Mesenchymal stem cell (in vitro differentiated cells and primary cell): ENCODE measurements around the gene PLCXD3.
A peak's percentile ranks its signal among the peaks of the same experiment; 100 is the strongest.

Experiments
- DNase-seq: peaks from one replicate; pipeline ENCODE4 v3.0.0-alpha.2; 2013
- H2AFZ ChIP-seq: one replicate; pipeline ENCODE4 v1.6.1; 2013; ENCODE audit warnings: low read depth, mild to moderate bottlenecking, control low read depth, inconsistent platforms, low read length, moderate library complexity
- H2AK5ac ChIP-seq: 2 replicates; pipeline ENCODE4 v1.6.1; 2013; ENCODE audit warnings: low read length, moderate library complexity, mild to moderate bottlenecking, inconsistent platforms; ENCODE audit not compliant: severe bottlenecking
- H2BK120ac ChIP-seq: one replicate; pipeline ENCODE4 v1.6.1; 2013; ENCODE audit warnings: low read depth, mild to moderate bottlenecking, inconsistent platforms, low read length, moderate library complexity
- H2BK12ac ChIP-seq, 2 experiments: one replicate each; pipeline ENCODE4 v1.6.1; 2013; ENCODE audit warnings: inconsistent platforms in 2 of 2, low read length in 2 of 2, mild to moderate bottlenecking in 2 of 2, moderate library complexity in 2 of 2, control low read depth in 1 of 2
- H2BK15ac ChIP-seq: one replicate; pipeline ENCODE4 v1.6.1; 2013; ENCODE audit warnings: mild to moderate bottlenecking, low read depth, inconsistent platforms; ENCODE audit not compliant: poor library complexity, severe bottlenecking
- H2BK5ac ChIP-seq: 2 replicates; pipeline ENCODE4 v1.6.1; 2013; ENCODE audit warnings: low read depth, mild to moderate bottlenecking, low read length, control low read depth, inconsistent platforms; ENCODE audit not compliant: poor library complexity, severe bottlenecking
- H3K14ac ChIP-seq, 2 experiments: one replicate each; pipeline ENCODE4 v1.6.1; 2013; ENCODE audit warnings: inconsistent platforms in 2 of 2, low read length in 2 of 2, control low read depth in 1 of 2, mild to moderate bottlenecking in 1 of 2, moderate library complexity in 1 of 2
- H3K18ac ChIP-seq, 2 experiments: one replicate each; pipeline ENCODE4 v1.6.1; 2013; ENCODE audit warnings: inconsistent platforms in 2 of 2, low read length in 2 of 2, control low read depth in 1 of 2, low read depth in 1 of 2, mild to moderate bottlenecking in 1 of 2
- H3K23ac ChIP-seq, 2 experiments: one replicate each; pipeline ENCODE4 v1.6.1; 2013; ENCODE audit warnings: inconsistent platforms in 2 of 2, low read length in 2 of 2, mild to moderate bottlenecking in 2 of 2, moderate library complexity in 2 of 2, control low read depth in 1 of 2
- H3K27ac ChIP-seq: 2 replicates; pipeline ENCODE4 v1.5.1; 2013; ENCODE audit warnings: mild to moderate bottlenecking, moderate library complexity, low read length, control low read depth, inconsistent platforms; ENCODE audit not compliant: poor library complexity, severe bottlenecking
- H3K27me3 ChIP-seq, 2 experiments: 2 replicates each; pipeline versions ENCODE4 v1.6.1 to v1.7.0; 2013; ENCODE audit warnings: low read length in 2 of 2, mild to moderate bottlenecking in 2 of 2, moderate library complexity in 2 of 2, control low read depth in 1 of 2, inconsistent platforms in 1 of 2; ENCODE audit not compliant: control insufficient read depth in 1 of 2, insufficient read depth in 1 of 2
- H3K36me3 ChIP-seq, 2 experiments: 2 replicates each; pipeline versions ENCODE4 v1.6.1 to v1.7.0; 2013; ENCODE audit warnings: low read length in 2 of 2, control low read depth in 1 of 2, inconsistent platforms in 1 of 2, low read depth in 1 of 2, mild to moderate bottlenecking in 1 of 2; ENCODE audit not compliant: insufficient read depth in 2 of 2, control insufficient read depth in 1 of 2
- H3K4ac ChIP-seq, 2 experiments: one replicate each; pipeline ENCODE4 v1.6.1; 2013; ENCODE audit warnings: inconsistent platforms in 2 of 2, low read length in 2 of 2, mild to moderate bottlenecking in 2 of 2, moderate library complexity in 2 of 2, control low read depth in 1 of 2, low read depth in 1 of 2
- H3K4me1 ChIP-seq: 2 replicates; pipeline ENCODE4 v1.6.1; 2013; ENCODE audit warnings: low read depth, low read length, control low read depth; ENCODE audit not compliant: control insufficient read depth, insufficient read depth
- H3K4me2 ChIP-seq: 2 replicates; pipeline ENCODE4 v1.6.1; 2013; ENCODE audit warnings: low read length, mild to moderate bottlenecking, inconsistent platforms; ENCODE audit not compliant: poor library complexity, severe bottlenecking
- H3K4me3 ChIP-seq, 2 experiments: 2 replicates each; pipeline versions ENCODE4 v1.5.1 to v1.7.0; 2013; ENCODE audit warnings: low read length in 2 of 2, mild to moderate bottlenecking in 2 of 2, control low read depth in 1 of 2, low read depth in 1 of 2; ENCODE audit not compliant: insufficient read depth in 1 of 2
- H3K79me1 ChIP-seq: replicated peaks from 2 replicates; pipeline ENCODE4 v1.6.1; 2013; ENCODE audit warnings: mild to moderate bottlenecking, control low read depth, low read length, inconsistent platforms; ENCODE audit not compliant: poor library complexity, severe bottlenecking
- H3K9ac ChIP-seq: 2 replicates; pipeline ENCODE4 v1.7.0; 2013; ENCODE audit warnings: mild to moderate bottlenecking, low read length, moderate library complexity
- H3K9me3 ChIP-seq: 2 replicates; pipeline ENCODE4 v1.7.0; 2013; ENCODE audit warnings: mild to moderate bottlenecking, low read length; ENCODE audit not compliant: control insufficient read depth
- H4K8ac ChIP-seq: one replicate; pipeline ENCODE4 v1.6.1; 2013; ENCODE audit warnings: inconsistent platforms, mild to moderate bottlenecking, low read length, moderate library complexity
- H4K91ac ChIP-seq: one replicate; pipeline ENCODE4 v1.6.1; 2013; ENCODE audit warnings: mild to moderate bottlenecking, low read length, inconsistent platforms
- WGBS: methylation state at CpG from one replicate; pipeline ENCODE4 v1.1.7; 2013; ENCODE audit warnings: mixed read lengths; 5-methylcytosine and 5-hydroxymethylcytosine counted together

Gene PLCXD3

DNA sequence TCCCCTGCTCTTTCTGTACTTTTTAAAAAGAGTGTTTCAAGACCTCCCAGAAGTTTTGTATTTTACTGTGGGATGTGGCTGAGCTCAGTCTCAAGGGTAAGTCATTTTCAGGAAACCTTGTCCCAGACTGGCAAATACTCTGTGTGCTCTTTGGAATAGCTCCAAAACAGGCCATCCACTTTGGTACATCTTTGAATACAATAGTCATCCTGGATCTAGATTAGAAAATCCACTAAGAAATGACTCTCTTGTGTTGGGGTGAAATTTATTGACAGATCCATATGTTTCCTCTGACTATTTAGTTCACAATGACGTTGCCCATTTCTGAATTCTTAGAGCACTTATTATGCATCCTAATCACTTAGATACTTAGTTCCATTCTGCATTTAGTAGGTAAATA, 95.2 kb downstream of the PLCXD3 start:
- H4K91ac ChIP-seq = no peak overlapping the region
- H3K9ac ChIP-seq = no peak overlapping the region
- H3K4me1 ChIP-seq = no peaks in the 10 kb centered on the region
- no peak overlapping the region for H4K8ac ChIP-seq
- H3K18ac ChIP-seq = no peak overlapping the region
- no peak overlapping the region for H2BK12ac ChIP-seq
- H2BK15ac ChIP-seq = no peak overlapping the region
- no peak overlapping the region for H2AK5ac ChIP-seq
- no peaks in the 10 kb centered on the region for H3K79me1 ChIP-seq
- H3K4me3 ChIP-seq = no peak overlapping the region
- no peaks in the 10 kb centered on the region for H3K36me3 ChIP-seq
- no peaks in the 10 kb centered on the region for H3K27me3 ChIP-seq
- no peak for DNase-seq
- H3K14ac ChIP-seq = no peak overlapping the region
- no peak overlapping the region for H3K23ac ChIP-seq
- H3K27ac ChIP-seq = no peak overlapping the region
- H2AFZ ChIP-seq = no peak overlapping the region
- no peak overlapping the region for H3K4ac ChIP-seq
- H3K9me3 ChIP-seq = no peaks in the 10 kb centered on the region
- no peak overlapping the region for H3K4me2 ChIP-seq
- H2BK5ac ChIP-seq = no peak overlapping the region
- WGBS = no CpG with 5 or more reads among the region's 1 CpG
- no peak overlapping the region for H2BK120ac ChIP-seq

DNA sequence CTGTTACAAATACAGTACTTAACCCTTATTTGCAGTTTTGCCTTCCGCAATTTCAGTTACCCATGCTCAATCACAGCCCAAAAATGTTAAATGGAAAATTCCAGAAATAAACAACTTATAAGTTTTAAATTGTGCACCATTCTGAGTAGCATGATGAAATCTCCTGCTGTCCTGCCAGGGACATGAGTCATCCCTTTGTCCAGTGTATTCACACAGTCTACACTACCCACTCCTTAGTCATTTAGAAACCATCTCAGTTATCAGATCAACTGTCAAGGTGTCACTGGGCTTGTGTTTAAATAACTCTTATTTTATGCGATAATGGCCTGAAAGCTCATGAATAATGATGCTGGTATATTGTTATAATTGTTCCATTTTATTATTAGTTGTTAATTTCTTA, 95.8 kb downstream of the PLCXD3 start:
- no peaks in the 10 kb centered on the region for H3K27me3 ChIP-seq
- no peaks in the 10 kb centered on the region for H3K9me3 ChIP-seq
- H3K4me3 ChIP-seq = no peak overlapping the region
- H2AFZ ChIP-seq = no peak overlapping the region
- DNase-seq = peak; percentile 81
- H3K9ac ChIP-seq = no peak overlapping the region
- H2BK12ac ChIP-seq = no peak overlapping the region
- no peak overlapping the region for H3K14ac ChIP-seq
- WGBS = 33% methylated on average over 1 of the region's 2 CpGs
- no peaks in the 10 kb centered on the region for H3K79me1 ChIP-seq
- no peak overlapping the region for H3K27ac ChIP-seq
- no peak overlapping the region for H2AK5ac ChIP-seq
- no peak overlapping the region for H2BK120ac ChIP-seq
- H2BK5ac ChIP-seq = no peak overlapping the region
- no peaks in the 10 kb centered on the region for H3K4me1 ChIP-seq
- no peak overlapping the region for H3K18ac ChIP-seq
- no peak overlapping the region for H3K4ac ChIP-seq
- H3K36me3 ChIP-seq = no peaks in the 10 kb centered on the region
- no peak overlapping the region for H3K4me2 ChIP-seq
- no peak overlapping the region for H4K91ac ChIP-seq
- H3K23ac ChIP-seq = no peak overlapping the region
- no peak overlapping the region for H4K8ac ChIP-seq
- no peak overlapping the region for H2BK15ac ChIP-seq

DNA sequence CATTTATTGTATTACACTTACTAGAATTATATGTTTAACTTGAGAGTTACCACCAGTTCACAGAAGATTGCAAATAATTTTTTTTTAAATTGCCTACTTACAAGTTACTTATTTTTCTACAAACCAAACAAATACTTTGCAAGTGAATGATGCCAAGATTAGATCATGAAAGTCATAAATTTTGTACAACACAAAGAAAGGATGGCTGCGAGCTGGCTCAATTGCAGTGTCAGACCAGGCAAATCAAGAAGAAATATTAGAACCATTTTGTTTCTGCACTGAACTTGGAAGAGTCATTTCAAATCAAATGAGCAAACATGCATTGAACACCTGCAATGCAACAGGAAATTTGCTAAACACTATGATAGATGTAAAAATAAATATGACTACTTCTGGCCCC, 97.3 kb downstream of the PLCXD3 start:
- peak; percentile 7 for DNase-seq
- Histone ChIP-seq H3K14ac (no peak overlapping the region), H3K23ac (no peak overlapping the region), H3K27ac (no peak overlapping the region), H3K36me3 (no peaks in the 10 kb centered on the region), H3K4me1 (no peaks in the 10 kb centered on the region), H3K18ac (no peak overlapping the region), H4K8ac (no peak overlapping the region), H2BK15ac (no peak overlapping the region), H2BK120ac (no peak overlapping the region), H3K9me3 (no peaks in the 10 kb centered on the region), H3K27me3 (no peaks in the 10 kb centered on the region), H2BK12ac (no peak overlapping the region), H3K79me1 (no peaks in the 10 kb centered on the region), H3K4me3 (no peak overlapping the region), H3K4me2 (no peak overlapping the region), H2AK5ac (no peak overlapping the region), H4K91ac (no peak overlapping the region), H3K9ac (no peak overlapping the region), H2BK5ac (no peak overlapping the region), H2AFZ (no peak overlapping the region), H3K4ac (no peak overlapping the region)
- 20% methylated on average over 1 of the region's 1 CpG for WGBS

DNA sequence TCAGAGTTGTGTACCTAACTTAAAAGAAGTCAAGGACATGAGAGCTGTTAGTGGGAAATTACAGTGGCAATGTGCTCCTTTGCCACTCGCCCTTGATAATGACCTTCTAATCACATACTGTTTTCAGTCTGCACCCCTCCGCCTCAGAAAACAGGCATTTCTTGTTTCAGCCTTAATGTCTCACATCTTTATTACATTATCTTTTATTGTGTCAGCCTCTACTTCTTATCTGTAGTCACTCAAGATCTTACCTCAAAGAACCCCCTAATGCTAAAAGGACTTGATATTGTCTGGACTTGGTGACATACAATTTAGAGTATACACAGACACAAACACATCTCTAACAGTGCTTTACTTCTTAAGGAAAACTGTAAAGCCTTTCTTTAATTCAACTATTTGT, 97.9 kb downstream of the PLCXD3 start:
- no peak overlapping the region for H3K4me2 ChIP-seq
- H2AK5ac ChIP-seq = no peak overlapping the region
- no peaks in the 10 kb centered on the region for H3K4me1 ChIP-seq
- H3K36me3 ChIP-seq = no peaks in the 10 kb centered on the region
- H3K27me3 ChIP-seq = no peaks in the 10 kb centered on the region
- H2BK120ac ChIP-seq = no peak overlapping the region
- H2BK15ac ChIP-seq = no peak overlapping the region
- no peak overlapping the region for H2BK5ac ChIP-seq
- no peak overlapping the region for H2AFZ ChIP-seq
- no peak overlapping the region for H3K23ac ChIP-seq
- DNase-seq = no peak
- H3K4ac ChIP-seq = no peak overlapping the region
- H3K9ac ChIP-seq = no peak overlapping the region
- no peak overlapping the region for H4K91ac ChIP-seq
- H3K18ac ChIP-seq = no peak overlapping the region
- H3K9me3 ChIP-seq = no peaks in the 10 kb centered on the region
- H3K4me3 ChIP-seq = no peak overlapping the region
- H4K8ac ChIP-seq = no peak overlapping the region
- 86% methylated on average over 2 of the region's 2 CpGs for WGBS
- no peak overlapping the region for H3K27ac ChIP-seq
- H3K14ac ChIP-seq = no peak overlapping the region
- H3K79me1 ChIP-seq = no peaks in the 10 kb centered on the region
- no peak overlapping the region for H2BK12ac ChIP-seq
